Common myeloid progenitor, CD34-positive (primary cell): ENCODE measurements around the gene DNAH17.

ENCODE experiments used
- CTCF ChIA-PET: fragments of 350-600 bp; sonication (Branson Sonifier 250); formaldehyde crosslinking; loops from one replicate; lab custom pipeline; 2021; ENCODE audit warnings: antibody characterized with exemption; lab: Charles Lee
- POLR2A ChIA-PET: fragments of 350-600 bp; sonication (Branson Sonifier 250); formaldehyde crosslinking; loops from one replicate; lab custom pipeline; 2021; ENCODE audit warnings: antibody characterized with exemption; lab: Charles Lee
- DNase-seq, 3 donors: peaks; one replicate each; pipeline versions ENCODE4 v3.0.0 to v3.0.0-alpha.2; 2013
- H3K27ac ChIP-seq, 2 experiments: 1 replicate in 1 of 2; 2 replicates in 1 of 2; pipeline ENCODE4 v1.7.0; 2013; ENCODE audit warnings: inconsistent platforms in 2 of 2, low read length in 2 of 2, mild to moderate bottlenecking in 2 of 2, low read depth in 1 of 2, moderate library complexity in 1 of 2; ENCODE audit not compliant: severe bottlenecking in 2 of 2, insufficient read depth in 1 of 2, poor library complexity in 1 of 2
- H3K27me3 ChIP-seq, 5 experiments: replicated peaks in 2 of 5; 1 replicate in 3 of 5; 2 replicates in 2 of 5; pipeline versions ENCODE4 v1.6.1 to v1.7.0; 2013; ENCODE audit warnings: low read length in 4 of 5, mild to moderate bottlenecking in 2 of 5, moderate library complexity in 2 of 5, inconsistent platforms in 1 of 5; ENCODE audit not compliant: insufficient read depth in 5 of 5, control insufficient read depth in 4 of 5
- H3K36me3 ChIP-seq, 4 experiments: 1 replicate in 2 of 4; 2 replicates in 2 of 4; pipeline versions ENCODE4 v1.6.1 to v1.7.0; 2013; ENCODE audit warnings: low read length in 3 of 4, control low read depth in 1 of 4, mild to moderate bottlenecking in 1 of 4; ENCODE audit not compliant: control insufficient read depth in 4 of 4, insufficient read depth in 4 of 4
- H3K4me1 ChIP-seq, 4 experiments: 1 replicate in 3 of 4; 2 replicates in 1 of 4; pipeline versions ENCODE4 v1.6.1 to v1.7.1; 2013; ENCODE audit warnings: low read length in 3 of 4, mild to moderate bottlenecking in 3 of 4, control low read depth in 1 of 4, inconsistent platforms in 1 of 4, moderate library complexity in 1 of 4; ENCODE audit not compliant: control insufficient read depth in 4 of 4, insufficient read depth in 4 of 4; ENCODE audit errors: control extremely low read depth in 1 of 4
- H3K4me3 ChIP-seq, 7 experiments: 1 replicate in 4 of 7; 2 replicates in 3 of 7; pipeline versions ENCODE4 v1.5.1 to v1.7.0; 2013; ENCODE audit warnings: mild to moderate bottlenecking in 7 of 7, low read length in 6 of 7, moderate library complexity in 6 of 7, inconsistent platforms in 2 of 7, low read depth in 2 of 7, control low read depth in 1 of 7; ENCODE audit not compliant: insufficient read depth in 4 of 7, control insufficient read depth in 1 of 7; ENCODE audit errors: extremely low read depth in 1 of 7
- H3K9me3 ChIP-seq, 5 experiments: 1 replicate in 4 of 5; 2 replicates in 1 of 5; pipeline versions ENCODE4 v1.6.1 to v1.7.1; 2013; ENCODE audit warnings: low read length in 4 of 5, mild to moderate bottlenecking in 2 of 5, inconsistent platforms in 1 of 5, low read depth in 1 of 5, moderate library complexity in 1 of 5; ENCODE audit not compliant: control insufficient read depth in 4 of 5, insufficient read depth in 2 of 5; ENCODE audit errors: control extremely low read depth in 1 of 5
- WGBS: methylation state at CpG from one replicate; pipeline ENCODE4 v1.1.5; 2013; ENCODE audit not compliant: insufficient coverage; 5-methylcytosine and 5-hydroxymethylcytosine counted together

Gene DNAH17

DNA sequence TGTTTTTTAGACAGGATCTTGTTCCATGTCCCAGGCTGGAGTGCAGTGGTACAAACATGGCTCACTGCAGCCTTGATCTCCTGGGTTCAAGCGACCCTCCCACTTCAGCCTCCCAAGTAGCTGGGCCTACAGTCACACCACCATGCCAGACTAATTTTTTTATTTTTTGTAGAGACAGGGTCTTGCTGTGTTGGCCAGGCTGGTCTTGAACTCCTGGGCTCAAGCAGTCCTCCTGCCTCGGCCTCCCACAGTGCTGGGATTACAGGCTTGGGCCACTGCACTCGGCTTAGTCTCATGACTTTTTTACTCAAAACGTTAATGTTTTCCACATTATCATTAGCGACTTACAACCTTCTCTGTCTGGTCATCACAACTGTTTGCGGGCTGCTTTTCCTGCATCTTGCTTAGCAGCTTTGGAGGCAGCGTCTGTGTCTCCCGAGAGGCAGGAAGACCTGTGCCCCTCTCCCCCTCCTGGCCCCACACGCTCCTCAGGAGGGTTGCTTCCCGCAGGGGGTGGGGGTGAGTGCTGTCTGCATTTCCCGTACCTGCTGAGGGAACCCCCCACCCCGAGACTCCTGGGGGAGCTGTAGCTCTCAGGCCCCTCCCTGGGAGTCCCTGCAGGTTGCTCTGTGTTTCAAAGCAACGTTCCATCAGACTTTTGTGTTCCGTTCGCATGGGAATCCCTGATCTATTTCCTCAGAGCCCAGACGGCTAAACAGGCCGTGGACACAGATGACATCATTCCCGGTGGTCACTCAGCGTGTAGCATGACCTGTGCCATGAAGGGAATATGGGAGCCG, 146.1 kb downstream of the DNAH17 start:
- no peaks in the 10 kb centered on the region for H3K9me3 ChIP-seq
- H3K4me3 ChIP-seq, result no peak overlapping the region
- POLR2A ChIA-PET, result no interaction called here
- no peak overlapping the region for H3K27ac ChIP-seq
- no peak for DNase-seq
- CTCF ChIA-PET, result interaction anchor here (1.9 to 2.5 kb wide), 2 partner anchors 9 to 14 kb away, joined by 6 to 10 read pairs; no protein-coding TSS in a partner anchor
- peaks cover 0 to 3% (median 0%) of the 10 kb centered on the region in 4 experiments for H3K4me1 ChIP-seq
- 78% methylated on average over 15 of the region's 20 CpGs for WGBS
- peaks cover 5 to 39% (median 31%) of the 10 kb centered on the region in 4 experiments for H3K36me3 ChIP-seq
- H3K27me3 ChIP-seq, result no peaks in the 10 kb centered on the region

DNA sequence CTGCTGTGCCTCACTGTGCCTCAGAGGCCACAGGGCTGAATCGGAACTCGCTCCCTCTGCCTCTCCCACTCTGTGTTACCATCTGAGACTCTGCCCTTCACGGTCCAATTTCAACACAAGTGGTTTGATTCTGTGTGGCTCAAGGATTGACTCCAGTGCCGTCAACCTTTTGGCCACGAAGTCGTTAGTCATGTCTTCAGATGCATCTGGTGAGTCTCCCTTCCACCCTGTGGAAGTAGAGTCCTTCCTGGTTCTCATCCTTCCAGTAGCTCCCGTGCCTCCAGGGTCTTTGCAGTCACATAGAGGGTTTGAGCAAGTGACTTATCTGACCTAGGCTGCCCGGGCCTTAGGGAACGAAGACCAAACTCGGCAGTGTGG, 147.6 kb downstream of the DNAH17 start:
- H3K36me3 ChIP-seq, result peaks cover 5 to 54% (median 42%) of the 10 kb centered on the region in 4 experiments
- ChIA-PET CTCF (interaction anchor here (2.5 kb wide), 1 partner anchor 8 kb away, joined by 10 read pairs; no protein-coding TSS in a partner anchor), POLR2A (no interaction called here)
- peaks cover 0 to 3% (median 0%) of the 10 kb centered on the region in 4 experiments for H3K4me1 ChIP-seq
- H3K27me3 ChIP-seq, result no peaks in the 10 kb centered on the region
- no peak overlapping the region for H3K27ac ChIP-seq
- DNase-seq, result no peak
- 87% methylated on average over 10 of the region's 10 CpGs for WGBS
- no peaks in the 10 kb centered on the region for H3K9me3 ChIP-seq
- no peak overlapping the region for H3K4me3 ChIP-seq

DNA sequence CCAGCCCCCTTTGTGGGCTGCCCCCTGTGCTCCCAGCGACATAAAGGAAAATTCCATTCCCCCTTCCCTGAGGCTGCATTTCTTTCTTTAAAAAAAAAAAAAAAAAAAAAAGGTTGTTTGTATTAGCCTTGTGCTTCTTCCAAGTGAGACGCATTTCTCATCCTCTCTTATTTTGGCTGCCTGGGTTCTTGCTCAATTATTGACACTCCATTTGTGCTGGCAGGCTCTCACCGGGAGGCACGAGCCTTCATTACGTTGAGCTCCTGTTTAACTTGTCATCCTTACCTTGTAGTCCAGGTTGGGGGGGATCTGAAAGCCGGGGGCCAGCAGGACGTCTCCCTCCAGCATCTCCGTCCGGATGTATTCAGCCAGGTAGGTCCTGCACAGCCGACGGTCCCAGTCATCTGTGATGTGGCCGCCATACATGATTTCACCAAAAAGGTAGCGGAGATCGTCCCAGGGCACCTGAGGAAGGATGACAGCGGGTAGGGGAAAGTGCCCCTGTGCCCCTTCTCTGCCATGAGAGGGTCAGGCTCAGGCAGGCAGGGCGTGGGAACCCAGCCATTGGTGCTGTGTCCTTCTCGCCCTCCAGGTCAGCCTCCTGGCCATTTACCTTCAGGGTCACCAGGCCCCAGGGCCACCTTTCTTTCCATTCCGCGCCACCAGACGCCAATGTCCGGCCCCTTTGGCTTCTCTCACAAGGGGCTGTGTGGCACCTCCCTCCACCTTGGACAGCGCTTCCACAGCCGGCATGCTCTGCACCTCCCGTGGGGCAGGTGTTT, 148.2 kb downstream of the DNAH17 start:
- H3K4me1 ChIP-seq, result peaks cover 0 to 3% (median 0%) of the 10 kb centered on the region in 4 experiments
- H3K4me3 ChIP-seq, result no peak overlapping the region
- H3K36me3 ChIP-seq, result peaks cover 5 to 60% (median 48%) of the 10 kb centered on the region in 4 experiments
- WGBS, result 97% methylated on average over 22 of the region's 24 CpGs
- H3K9me3 ChIP-seq, result no peaks in the 10 kb centered on the region
- POLR2A ChIA-PET, result no interaction called here
- H3K27me3 ChIP-seq, result no peaks in the 10 kb centered on the region
- H3K27ac ChIP-seq, result no peak overlapping the region
- no peak for DNase-seq
- CTCF ChIA-PET, result no interaction called here

DNA sequence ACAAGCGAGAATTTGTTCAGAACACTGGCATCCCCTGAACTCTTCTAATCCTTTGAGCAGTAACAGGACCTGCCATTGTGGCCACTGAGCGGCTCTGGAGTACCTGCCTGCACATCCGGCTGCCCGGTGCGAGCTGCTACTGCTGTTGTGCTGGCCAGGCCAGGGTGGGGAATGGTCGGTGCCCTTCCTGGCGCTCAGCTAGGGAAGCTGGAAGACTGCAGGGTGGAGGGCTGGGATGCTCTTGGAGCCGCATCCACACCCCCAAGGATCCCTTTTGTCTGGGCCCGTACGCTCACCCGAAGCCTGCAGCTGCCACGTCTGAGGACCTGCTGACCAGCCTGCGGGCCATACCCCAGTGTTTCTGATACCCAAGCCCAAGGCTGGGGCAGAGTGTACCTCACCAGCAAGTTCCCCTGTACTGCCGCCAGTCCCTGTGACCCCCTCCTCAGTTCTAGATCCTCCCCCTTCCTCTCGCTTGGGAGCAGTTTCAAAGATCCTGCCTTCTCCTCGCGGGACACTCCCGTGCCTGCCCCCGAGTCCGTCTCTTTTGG, 149.1 kb downstream of the DNAH17 start:
- H3K4me1 ChIP-seq, result peaks cover 0 to 3% (median 0%) of the 10 kb centered on the region in 4 experiments
- POLR2A ChIA-PET, result no interaction called here
- H3K27ac ChIP-seq, result no peak overlapping the region
- H3K36me3 ChIP-seq, result peaks cover 8 to 69% (median 54%) of the 10 kb centered on the region in 4 experiments
- no peak overlapping the region for H3K4me3 ChIP-seq
- CTCF ChIA-PET, result no interaction called here
- H3K27me3 ChIP-seq, result no peaks in the 10 kb centered on the region
- DNase-seq, result no peak
- 97% methylated on average over 18 of the region's 20 CpGs for WGBS
- no peaks in the 10 kb centered on the region for H3K9me3 ChIP-seq

DNA sequence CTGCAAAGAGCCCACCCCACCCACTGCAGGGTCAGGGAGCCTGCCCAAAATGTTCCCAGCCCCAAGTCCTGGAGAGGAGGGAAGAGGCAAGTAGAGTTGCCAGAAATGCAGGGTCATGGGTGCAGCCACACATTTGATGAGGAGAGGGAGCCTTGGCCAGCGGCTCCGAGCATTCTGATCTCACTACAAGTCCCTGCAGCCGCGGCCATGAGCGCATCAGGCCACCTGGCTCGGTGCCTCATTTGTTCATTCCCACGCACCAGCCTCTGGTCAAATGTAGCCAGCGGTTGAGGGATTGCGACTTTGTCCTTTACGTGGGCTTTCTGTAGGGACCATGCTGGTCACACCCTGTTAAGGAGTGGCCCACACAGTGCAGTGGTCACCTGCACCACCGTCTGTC, 150.1 kb downstream of the DNAH17 start:
- peaks cover 0 to 3% (median 0%) of the 10 kb centered on the region in 4 experiments for H3K4me1 ChIP-seq
- no peak overlapping the region for H3K27ac ChIP-seq
- ChIA-PET CTCF (no interaction called here), POLR2A (no interaction called here)
- no peaks in the 10 kb centered on the region for H3K27me3 ChIP-seq
- H3K9me3 ChIP-seq, result no peaks in the 10 kb centered on the region
- peaks cover 8 to 76% (median 58%) of the 10 kb centered on the region in 4 experiments for H3K36me3 ChIP-seq
- WGBS, result 98% methylated on average over 11 of the region's 11 CpGs
- no peak overlapping the region for H3K4me3 ChIP-seq
- DNase-seq, result no peak

DNA sequence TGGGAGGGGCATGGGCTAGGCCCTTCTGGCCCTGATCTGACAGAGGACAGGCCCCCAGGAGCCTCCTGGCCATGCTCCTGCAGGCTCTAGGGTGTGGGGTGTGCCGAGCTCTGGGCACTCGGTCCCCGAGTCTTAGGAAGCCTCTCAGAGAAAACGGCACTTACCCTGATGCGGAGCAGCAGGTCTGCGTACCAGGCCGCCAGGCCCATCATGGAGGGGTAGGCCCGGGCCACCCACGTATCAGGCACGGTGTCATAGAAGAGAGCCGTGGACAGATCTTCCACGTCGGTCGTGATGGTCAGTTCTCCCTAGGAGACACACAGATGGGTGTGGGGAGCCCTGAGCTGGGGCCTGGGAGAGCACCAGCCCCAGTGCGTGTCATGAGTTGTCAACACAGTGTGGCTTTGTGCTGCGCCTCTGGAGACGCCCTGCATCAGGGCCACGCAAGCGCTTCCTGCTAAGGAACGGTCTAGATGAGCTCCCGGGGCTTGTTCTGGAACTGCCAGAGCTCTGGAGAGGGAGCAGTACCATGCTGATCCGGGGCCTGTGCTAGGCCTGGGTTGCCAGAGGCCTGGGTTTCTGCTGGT, 150.8 kb downstream of the DNAH17 start:
- Histone ChIP-seq H3K27me3 (no peaks in the 10 kb centered on the region), H3K4me1 (peaks cover 0 to 6% (median 3%) of the 10 kb centered on the region in 4 experiments), H3K27ac (no peak overlapping the region), H3K36me3 (peaks cover 8 to 80% (median 59%) of the 10 kb centered on the region in 4 experiments), H3K4me3 (no peak overlapping the region), H3K9me3 (no peaks in the 10 kb centered on the region)
- ChIA-PET POLR2A (interaction anchor here (1.0 kb wide), 1 partner anchor 9 kb away, joined by 6 read pairs; no protein-coding TSS in a partner anchor), CTCF (interaction anchor here (1.5 to 10.8 kb wide), 2 partner anchors 15 to 63 kb away, joined by 4 to 104 read pairs; no protein-coding TSS in a partner anchor)
- WGBS, result 99% methylated on average over 22 of the region's 22 CpGs
- no peak for DNase-seq
